Measurements from ENCODE around the gene RTP3. TPM values are rescaled to one million over a fixed set of nuclear protein-coding genes. Genes with fewer than 3 reads are reported as not detected.

RTP3 gene
- total RNA-seq, 1 donor from 2014 or later, result not detected

GRCh38 chr3:46500656-46501635, 3.2 kb downstream of the RTP3 start:
- TF ChIP-seq CTCF (IDR thresholded peaks at IDR 0.05), result no peak
- Histone ChIP-seq H3K4me1 (no peaks in the 10 kb centered on the region), H3K4me3 (no peak overlapping the region), H3K27me3 (no peaks in the 10 kb centered on the region), H3K9me3 (no peaks in the 10 kb centered on the region), H3K27ac (no peak overlapping the region), H3K36me3 (no peaks in the 10 kb centered on the region)
- DNase-seq (ENCODE audit: low spot score in 2 of 2), result no peak
- intact Hi-C loops (cut with DNase I), result no loop called here

DNA sequence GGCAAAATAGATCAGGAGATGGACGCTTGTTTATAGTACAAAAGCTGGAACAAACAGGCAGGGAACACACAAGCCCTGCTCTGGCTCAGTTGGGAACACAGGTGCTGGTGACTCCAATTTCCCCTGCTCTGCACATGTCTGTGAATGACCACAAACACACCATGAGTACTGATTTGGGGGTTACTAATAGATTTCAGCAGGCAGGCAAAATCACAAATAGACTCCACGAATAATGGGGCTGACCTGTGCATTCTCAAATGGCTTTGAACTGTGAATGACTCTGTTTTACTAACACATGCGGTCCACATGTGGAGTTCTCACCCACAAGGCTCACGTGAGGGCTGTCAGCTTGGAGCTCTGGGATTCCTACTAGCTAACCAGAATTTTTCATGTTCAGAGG, 3.9 kb downstream of the RTP3 start:
- Histone ChIP-seq H3K36me3 (no peaks in the 10 kb centered on the region), H3K27me3 (no peaks in the 10 kb centered on the region), H3K27ac (no peak overlapping the region), H3K4me1 (no peaks in the 10 kb centered on the region), H3K9me3 (no peaks in the 10 kb centered on the region), H3K4me3 (no peak overlapping the region)
- TF ChIP-seq CTCF (IDR thresholded peaks at IDR 0.05), result no peak
- intact Hi-C loops (cut with DNase I), result no loop called here
- no peak for DNase-seq (ENCODE audit: low spot score in 2 of 2)

- Histone ChIP-seq H3K4me3 (no peak overlapping the region), H3K27ac (no peak overlapping the region), H3K27me3 (no peaks in the 10 kb centered on the region), H3K9me3 (no peaks in the 10 kb centered on the region), H3K36me3 (no peaks in the 10 kb centered on the region), H3K4me1 (no peaks in the 10 kb centered on the region)
- no peak for DNase-seq (ENCODE audit: low spot score in 2 of 2)
- intact Hi-C loops (cut with DNase I), result no loop called here
- no peak for TF ChIP-seq CTCF (IDR thresholded peaks at IDR 0.05)
Measured at GRCh38 chr3:46503200-46503874, 5.6 kb downstream of the RTP3 start.

GRCh38 chr3:46504789-46505188, 7.0 kb downstream of the RTP3 start:
- H3K27ac ChIP-seq, result no peak overlapping the region
- no peaks in the 10 kb centered on the region for H3K4me1 ChIP-seq
- intact Hi-C loops (cut with DNase I), result no loop called here
- H3K36me3 ChIP-seq, result no peaks in the 10 kb centered on the region
- no peak overlapping the region for H3K4me3 ChIP-seq
- TF ChIP-seq CTCF (IDR thresholded peaks at IDR 0.05), result no peak
- no peak for DNase-seq (ENCODE audit: low spot score in 2 of 2)
- no peaks in the 10 kb centered on the region for H3K27me3 ChIP-seq
- no peaks in the 10 kb centered on the region for H3K9me3 ChIP-seq

GRCh38 chr3:46505953-46506352, 8.2 kb downstream of the RTP3 start:
- H3K27me3 ChIP-seq, result no peaks in the 10 kb centered on the region
- DNase-seq (ENCODE audit: low spot score in 2 of 2), result no peak
- no peaks in the 10 kb centered on the region for H3K4me1 ChIP-seq
- intact Hi-C loops (cut with DNase I), result no loop called here
- H3K4me3 ChIP-seq, result no peak overlapping the region
- no peak for TF ChIP-seq CTCF (IDR thresholded peaks at IDR 0.05)
- H3K27ac ChIP-seq, result no peak overlapping the region
- H3K9me3 ChIP-seq, result no peaks in the 10 kb centered on the region
- H3K36me3 ChIP-seq, result no peaks in the 10 kb centered on the region

Data from ascending aorta (tissue), 2 donors.